GM18870 (cell line): ENCODE measurements around the gene LYVE1.

Experiments used
- ATAC-seq: cut with Tn5 transposase; IDR thresholded peaks from one replicate; pipeline ENCODE4 v1.9.1; 2021; ENCODE audit warnings: moderate library complexity; ENCODE audit not compliant: unreplicated experiment

Gene LYVE1

DNA sequence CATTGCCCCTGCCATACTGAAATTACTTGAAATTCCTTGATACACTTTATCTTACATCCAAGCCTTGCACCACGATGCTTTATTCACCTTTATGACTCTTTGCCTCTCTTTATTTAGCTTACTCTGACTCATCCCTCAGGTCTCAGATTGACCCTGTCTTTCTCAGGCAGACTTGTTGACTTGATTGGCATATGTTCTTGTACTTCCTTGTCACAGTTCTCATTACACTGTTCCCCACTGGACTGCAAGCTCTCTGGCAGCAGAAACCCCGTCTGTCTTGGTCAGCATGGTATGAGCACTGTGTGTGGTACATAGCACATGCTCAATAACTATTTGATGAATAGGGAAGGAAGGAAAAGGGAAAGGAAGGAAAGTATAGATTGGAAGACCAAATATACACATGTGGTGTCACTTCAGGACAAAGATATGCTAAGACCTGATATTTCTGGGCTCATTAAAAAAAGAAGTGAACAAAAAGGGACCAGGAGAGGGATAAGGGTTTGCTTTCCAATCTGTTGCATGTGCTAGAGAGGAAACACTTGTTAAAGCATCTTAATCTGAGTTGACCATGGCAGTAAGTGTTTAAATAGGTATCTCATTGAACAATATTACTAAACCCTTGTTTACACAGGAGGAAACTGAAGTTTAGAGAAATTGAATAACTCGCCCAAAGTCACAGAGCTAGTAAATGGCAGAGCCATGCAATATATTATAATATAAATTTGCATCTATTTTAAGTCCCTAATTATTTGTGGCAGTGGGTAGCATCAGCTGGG lies 7.2 kb downstream of the LYVE1 start:
- ATAC-seq = no peak

DNA sequence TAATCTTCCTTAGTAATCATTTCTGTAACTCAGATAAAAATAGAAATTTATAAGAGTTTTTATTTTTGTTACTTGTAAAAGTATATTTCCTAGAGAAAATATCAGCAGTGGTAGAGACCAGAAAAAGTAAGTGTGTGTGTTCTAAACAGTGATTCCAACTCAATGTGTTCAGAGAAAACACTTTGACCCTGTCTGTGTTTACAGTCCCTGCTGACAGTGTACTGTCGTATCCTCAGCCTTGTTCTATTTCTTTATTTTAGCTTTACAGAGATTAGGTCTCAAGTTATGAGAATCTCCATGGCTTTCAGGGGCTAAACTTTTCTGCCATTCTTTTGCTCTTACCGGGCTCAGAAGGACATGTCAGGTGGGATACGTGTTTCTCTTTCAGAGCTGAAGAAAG lies 10.2 kb downstream of the LYVE1 start:
- ATAC-seq = no peak

DNA sequence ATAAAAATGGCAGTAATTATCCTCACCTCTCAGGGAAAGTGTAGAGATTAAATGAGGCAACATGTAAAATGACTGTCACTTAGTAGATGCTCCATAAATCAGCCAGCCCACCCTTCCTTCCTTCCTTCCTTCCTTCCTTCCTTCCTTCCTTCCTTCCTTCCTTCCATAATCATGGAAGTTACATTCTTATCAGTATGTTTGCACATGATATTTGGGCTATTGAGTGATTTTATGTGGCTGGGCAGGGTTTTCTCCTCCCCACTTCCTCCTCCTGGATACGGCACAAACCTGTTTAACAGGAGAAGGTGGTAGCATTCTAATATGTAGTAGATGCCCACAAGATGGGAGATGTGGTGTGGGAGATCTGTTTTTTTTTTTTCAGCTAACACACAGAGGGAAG lies 11.9 kb downstream of the LYVE1 start:
- ATAC-seq = no peak

DNA sequence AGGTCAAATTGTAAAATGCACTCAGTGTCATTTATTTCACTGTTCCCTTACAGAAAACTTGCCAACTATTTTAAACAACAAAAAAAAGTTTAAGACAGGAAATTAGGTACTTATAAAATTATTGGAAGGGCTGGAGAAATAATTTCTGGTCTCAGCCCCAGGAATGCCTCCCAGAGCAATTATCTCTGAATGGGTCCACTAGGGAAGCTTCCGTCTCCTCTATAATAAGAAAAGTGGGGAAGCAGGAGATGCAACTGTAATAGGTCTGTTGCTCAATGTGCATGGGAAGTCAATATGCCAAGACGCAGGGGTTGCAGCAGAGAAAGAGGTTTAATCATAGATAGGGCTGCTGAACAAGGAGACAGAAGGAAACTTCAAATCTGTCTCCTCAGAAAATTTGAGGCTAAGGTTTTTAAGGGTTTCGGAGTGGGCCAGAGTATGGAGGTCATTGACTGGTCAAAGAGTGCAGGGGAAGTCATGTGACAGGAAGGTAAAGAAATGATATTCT lies 16.6 kb downstream of the LYVE1 start:
- no peak for ATAC-seq

DNA sequence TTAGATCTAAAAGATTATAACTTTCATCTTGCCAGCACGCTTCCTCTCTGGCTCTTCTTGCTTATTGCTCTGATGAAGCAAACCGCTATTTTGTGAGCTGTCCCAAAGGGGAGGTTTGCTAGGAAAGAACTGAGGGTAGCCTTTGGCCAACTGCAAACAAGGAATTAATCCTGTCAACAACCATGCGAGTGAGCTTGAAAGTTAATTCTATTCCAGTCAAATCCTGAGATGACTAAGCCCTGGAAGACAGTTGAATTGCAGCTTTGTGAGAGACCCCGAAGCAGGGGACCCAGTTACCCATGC lies 17.2 kb downstream of the LYVE1 start:
- no peak for ATAC-seq

GRCh38 chr11:10550503-10551289 lies 17.8 kb downstream of the LYVE1 start:
- no peak for ATAC-seq

DNA sequence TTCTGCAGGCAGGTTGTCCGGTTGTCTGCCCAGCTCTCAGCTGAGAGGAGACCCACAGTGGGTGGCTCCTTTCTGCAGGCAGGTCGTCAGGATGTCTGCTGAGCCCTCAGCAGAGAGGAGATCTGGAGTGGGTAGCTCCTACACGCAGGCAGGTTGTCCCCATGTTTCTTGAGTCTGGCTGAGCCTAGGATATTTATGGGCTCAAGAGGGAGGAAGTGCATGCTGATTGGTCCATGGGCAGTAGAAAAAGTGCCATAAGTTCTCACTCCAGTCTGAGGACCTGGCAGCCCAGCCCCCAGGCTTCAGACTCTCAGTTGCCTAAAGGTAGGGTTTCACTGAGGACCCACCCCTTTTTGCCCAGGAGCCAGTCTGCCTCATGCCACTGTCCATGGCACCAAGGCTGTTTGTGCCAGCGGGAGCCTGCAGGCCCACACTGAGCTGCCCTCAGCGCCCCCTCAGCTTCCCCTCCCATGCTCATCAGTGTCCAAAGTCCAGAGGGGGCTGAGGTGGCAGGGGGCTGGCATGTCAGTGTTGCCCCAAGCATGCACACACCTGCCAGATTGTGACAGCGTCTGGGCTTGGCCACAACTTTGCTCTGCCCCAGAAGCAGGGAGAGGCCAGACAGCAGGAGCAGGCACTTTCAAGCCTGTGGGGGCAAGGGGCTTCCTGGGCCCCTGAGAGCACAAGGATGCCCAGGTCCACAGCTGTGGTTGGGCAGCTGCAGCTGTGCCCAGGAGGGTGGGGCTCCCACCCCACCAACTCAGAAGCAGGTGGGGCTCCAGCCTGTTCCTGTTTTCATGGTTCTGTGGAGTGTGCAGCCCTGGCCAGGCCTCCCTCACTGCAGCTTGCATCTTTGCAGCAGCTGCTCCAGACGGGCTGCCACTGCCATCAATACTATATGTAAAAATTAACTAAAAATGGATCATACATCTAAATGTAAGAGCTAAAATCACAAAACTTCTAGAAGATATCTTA lies 23.7 kb downstream of the LYVE1 start:
- ATAC-seq = no peak

GRCh38 chr11:10543782-10544181 lies 24.7 kb downstream of the LYVE1 start:
- no peak for ATAC-seq

GRCh38 chr11:10542776-10543175 lies 25.7 kb downstream of the LYVE1 start:
- ATAC-seq = no peak

DNA sequence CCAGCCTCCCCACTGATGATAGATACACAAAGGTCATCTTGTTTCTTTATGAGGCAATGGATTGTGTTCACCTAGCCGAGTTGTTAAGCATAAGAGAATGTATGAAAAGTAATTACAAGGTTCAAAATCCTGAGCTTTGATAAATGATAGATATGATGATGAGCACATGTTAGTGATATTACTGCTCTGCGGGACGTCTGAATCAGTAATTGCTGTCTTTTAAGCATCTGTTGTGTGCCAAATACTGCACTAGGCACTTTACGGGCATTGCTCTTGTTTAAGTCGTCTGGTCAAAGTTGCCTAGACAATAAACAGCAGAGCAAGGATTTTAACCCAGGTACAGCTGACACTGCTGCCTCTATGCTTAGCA lies 26.9 kb downstream of the LYVE1 start:
- no peak for ATAC-seq

DNA sequence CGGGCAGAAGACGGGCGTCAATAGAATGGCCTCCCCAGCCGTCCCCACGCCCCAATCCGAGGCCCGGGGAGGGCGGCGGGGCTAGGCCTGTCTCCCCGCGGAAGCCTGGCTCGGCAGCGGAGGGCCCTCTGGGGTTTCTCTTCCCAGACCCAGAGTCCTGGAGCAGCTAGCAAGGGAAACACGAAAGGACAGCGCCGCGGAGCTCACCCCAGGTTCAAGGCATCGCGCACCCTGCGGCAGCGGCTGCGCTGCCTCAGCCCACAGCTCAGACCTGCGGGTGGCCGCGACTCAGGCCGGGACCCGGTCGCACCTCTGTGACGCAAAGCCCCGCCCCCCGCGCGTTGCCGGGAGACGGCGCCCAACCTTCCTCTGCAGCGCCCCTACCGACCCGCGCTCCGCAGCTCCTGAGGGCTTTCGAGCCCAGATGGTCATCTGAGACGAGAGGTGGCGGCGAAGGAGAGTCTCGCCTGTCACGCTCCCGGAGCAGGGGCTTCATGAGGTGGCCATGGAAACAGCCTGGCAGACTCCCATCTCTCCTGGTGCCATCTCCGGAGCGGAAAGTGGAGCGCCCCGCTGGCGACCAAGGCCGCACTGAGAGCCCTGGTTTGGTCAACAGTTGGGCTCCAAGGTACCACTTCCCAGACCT lies 27.4 kb downstream of the LYVE1 start, which contains the start of gene RNF141:
Gene RNF141, minus strand, starts transcription at position 273 of the 646 bp plus-strand sequence. CDS start 7,029 bp downstream, outside the sequence.
- ATAC-seq = peak; percentile 84

GRCh38 chr11:10540546-10540914 lies 27.9 kb downstream of the LYVE1 start:
- ATAC-seq = peak; percentile 19

- no peak for ATAC-seq
These were observed 29.1 kb downstream of the LYVE1 start for GRCh38 chr11:10539339-10539738.

GRCh38 chr11:10538924-10539323 lies 29.5 kb downstream of the LYVE1 start:
- no peak for ATAC-seq

DNA sequence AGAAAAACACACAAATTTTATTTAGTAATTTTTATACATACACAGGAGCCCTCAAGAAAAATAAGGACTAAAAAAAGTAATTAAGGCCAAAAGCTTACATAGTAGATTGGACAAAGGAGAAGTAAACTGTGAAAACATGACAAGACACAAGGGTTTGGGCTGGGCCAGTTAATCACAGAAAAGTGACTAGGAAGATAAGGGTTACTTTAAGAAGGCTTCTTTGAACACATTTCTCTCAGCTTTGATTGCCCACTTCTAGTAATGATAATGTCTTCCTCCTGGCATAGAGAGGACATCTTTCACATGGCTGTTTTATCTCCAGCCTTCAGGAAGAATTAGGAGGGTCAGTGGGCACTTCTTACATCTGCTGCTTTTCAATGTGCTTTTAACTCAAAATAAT lies 30.9 kb downstream of the LYVE1 start:
- no peak for ATAC-seq

- no peak for ATAC-seq
These were observed 34.1 kb downstream of the LYVE1 start for GRCh38 chr11:10534316-10534715.

- no peak for ATAC-seq
These were observed 35.1 kb downstream of the LYVE1 start for GRCh38 chr11:10533323-10533722.

DNA sequence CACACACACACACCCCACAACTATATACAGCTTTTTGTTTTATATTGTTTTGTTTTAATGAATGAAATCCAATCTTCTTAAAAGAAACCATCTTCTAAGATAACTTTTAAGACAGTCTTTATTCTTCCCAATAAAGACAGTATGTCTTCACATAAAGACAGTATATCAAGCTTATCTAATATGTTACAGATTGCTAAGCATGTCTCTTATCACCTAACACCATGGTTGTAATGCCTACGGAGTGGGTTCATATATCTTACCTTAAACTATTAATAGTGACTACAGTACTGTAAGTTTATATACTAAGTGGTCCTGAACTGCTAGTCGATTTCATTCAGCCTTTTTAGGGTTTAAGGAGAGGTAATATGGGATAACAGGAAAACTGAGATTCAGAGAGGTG lies 35.9 kb downstream of the LYVE1 start:
- no peak for ATAC-seq

DNA sequence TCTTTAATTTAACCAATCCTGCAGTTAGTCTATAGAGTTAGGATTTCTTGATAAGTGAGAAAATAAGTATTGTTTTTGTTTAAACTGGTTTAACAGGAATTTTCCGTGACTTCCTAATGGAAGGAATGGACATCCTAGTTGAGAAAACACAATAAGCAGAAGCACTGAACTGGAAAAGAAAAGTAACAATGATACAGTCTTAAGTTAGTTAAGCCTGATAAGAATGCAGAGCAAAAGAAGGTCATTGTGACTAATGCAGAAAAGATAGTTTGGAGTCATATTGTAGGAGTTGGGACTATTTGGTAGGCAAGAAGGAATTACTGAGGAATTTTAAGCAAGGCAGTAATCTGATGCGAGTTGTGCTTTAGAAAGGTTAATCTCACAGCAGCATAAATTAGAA lies 39.2 kb downstream of the LYVE1 start:
- ATAC-seq = no peak

DNA sequence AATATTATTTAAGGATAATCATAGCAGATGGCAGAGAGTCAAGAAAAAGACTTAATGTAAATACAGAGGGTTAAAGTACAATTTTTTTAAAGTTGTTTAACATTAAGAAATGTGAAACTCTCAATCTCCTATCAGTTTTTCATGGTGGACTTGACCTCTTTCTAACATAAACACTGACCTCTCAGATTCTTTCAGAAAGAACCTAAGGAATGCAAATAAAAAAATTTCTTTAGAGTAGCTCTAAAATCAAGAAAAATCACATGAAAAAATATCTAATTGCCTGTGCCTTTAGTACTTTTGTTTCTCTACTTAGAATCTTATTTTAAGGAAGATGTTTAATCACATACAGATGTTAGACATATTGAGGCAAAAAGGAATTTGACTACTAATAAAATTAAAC lies 40.3 kb downstream of the LYVE1 start:
- ATAC-seq = no peak
